B cell (primary cell): ENCODE data around the gene CD4.

ENCODE experiments used
- CTCF ChIP-seq: fragments of 200-600 bp; IDR thresholded peaks from one replicate; pipeline ENCODE4 v1.8.0; 2022; ENCODE audit warnings: antibody characterized with exemption, mild to moderate bottlenecking
- EZH2 ChIP-seq: IDR thresholded peaks from 2 replicates; pipeline ENCODE4 v1.6.1; 2012; ENCODE audit warnings: borderline replicate concordance, low read depth, mild to moderate bottlenecking, moderate library complexity, low read length; ENCODE audit not compliant: insufficient read depth, poor library complexity, severe bottlenecking

DNA sequence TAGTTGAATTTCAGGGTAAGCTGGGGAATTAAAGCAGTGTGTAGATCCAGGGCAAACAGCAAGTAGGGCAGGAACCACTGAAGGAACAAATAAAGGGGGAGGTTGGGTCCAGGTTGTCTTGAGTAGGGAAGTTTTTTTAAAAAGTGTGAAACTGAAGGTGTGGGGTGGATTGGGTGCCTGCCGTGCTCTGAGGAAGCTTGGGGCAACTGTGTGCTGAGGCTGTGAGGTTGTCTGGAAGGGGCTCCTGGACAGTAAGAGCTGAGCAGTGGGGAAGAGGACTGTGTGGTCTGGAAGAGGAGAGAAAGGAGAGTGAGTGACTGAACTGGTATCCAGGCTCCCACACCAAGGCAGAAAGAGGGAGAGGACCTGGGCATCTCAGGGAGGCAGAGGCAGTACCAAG, 21.4 kb downstream of the CD4 start:
- TF ChIP-seq EZH2 (no peak), CTCF (no peak)
